NCI-H128 (cell line): ENCODE measurements around the gene OR51B5.
"Not testable (repeated sequence)": the region's sequence is repeated elsewhere in the genome, so short reads cannot be mapped to it uniquely, and the experiment has no call there.

Experiments used
- DNase-seq: peaks from one replicate; lab custom pipeline; 2025; ENCODE audit not compliant: unreplicated experiment; lab: John Stamatoyannopoulos, UW

OR51B5 gene

GRCh38 chr11:5336331-5336730 lies 7.0 kb downstream of the OR51B5 start:
- no peak for DNase-seq

- no peak for DNase-seq
Observed at GRCh38 chr11:5335170-5335569, 8.2 kb downstream of the OR51B5 start.

GRCh38 chr11:5324197-5324596 lies 19.1 kb downstream of the OR51B5 start, which contains the start of gene OR51B2:
TSS of gene OR51B2 (minus strand) at chr11:5324297. CDS start at chr11:5324297, 0 bp downstream.
- DNase-seq, result no peak

- no peak for DNase-seq
Observed at GRCh38 chr11:5317292-5317691, 26.0 kb downstream of the OR51B5 start.

GRCh38 chr11:5313326-5314023 lies 29.8 kb downstream of the OR51B5 start:
- not testable (repeated sequence) for DNase-seq

GRCh38 chr11:5310423-5310822 lies 32.9 kb downstream of the OR51B5 start:
- no peak for DNase-seq

GRCh38 chr11:5307256-5308019 lies 35.9 kb downstream of the OR51B5 start:
- DNase-seq, result no peak

GRCh38 chr11:5304046-5304445 lies 39.3 kb downstream of the OR51B5 start:
- no peak for DNase-seq

- DNase-seq, result no peak
Observed at GRCh38 chr11:5303626-5304025, 39.7 kb downstream of the OR51B5 start.

- no peak for DNase-seq
Observed at GRCh38 chr11:5301846-5302245, 41.5 kb downstream of the OR51B5 start, which contains the start of gene OR51B4. TSS of gene OR51B4 (minus strand) at chr11:5301946. CDS start at chr11:5301946, 0 bp downstream.

GRCh38 chr11:5300251-5300650 lies 43.1 kb downstream of the OR51B5 start:
- no peak for DNase-seq

GRCh38 chr11:5298451-5298850 lies 44.9 kb downstream of the OR51B5 start:
- DNase-seq, result no peak

- no peak for DNase-seq
Observed at GRCh38 chr11:5297721-5298323, 45.5 kb downstream of the OR51B5 start.

GRCh38 chr11:5294342-5294995 lies 48.9 kb downstream of the OR51B5 start:
- not testable (repeated sequence) for DNase-seq

- no peak for DNase-seq
Observed at GRCh38 chr11:5293028-5293427, 50.3 kb downstream of the OR51B5 start.
